Liver (tissue), 3 donors: Measurements from ENCODE around the gene C1R.

Experiments
- ATF3 ChIP-seq: IDR thresholded peaks from 2 replicates; pipeline ENCODE4 v1.6.1; 2016; ENCODE audit warnings: antibody characterized with exemption
- CTCF ChIP-seq: fragments of 150-350 bp; IDR thresholded peaks from 2 replicates; pipeline ENCODE4 v1.5.1; 2017; ENCODE audit warnings: improper control_type of control experiment, low read depth, low read length; ENCODE audit not compliant: missing input control
- FOXA1 ChIP-seq: IDR thresholded peaks from 2 replicates; pipeline ENCODE4 v1.6.1; 2016; ENCODE audit warnings: antibody characterized with exemption
- FOXA2 ChIP-seq: IDR thresholded peaks from 2 replicates; pipeline ENCODE4 v1.6.1; 2016; ENCODE audit warnings: antibody characterized with exemption
- GABPA ChIP-seq, 2 donors: IDR thresholded peaks in 1 of 2; conservative IDR thresholded peaks in 1 of 2; 2 replicates each; pipeline ENCODE4 v1.6.1; 2016; ENCODE audit warnings: antibody characterized with exemption in 2 of 2, mild to moderate bottlenecking in 1 of 2, moderate library complexity in 1 of 2
- JUND ChIP-seq, 2 donors: IDR thresholded peaks; 2 replicates each; pipeline ENCODE4 v1.6.1; 2016; ENCODE audit warnings: antibody characterized with exemption in 2 of 2
- MAX ChIP-seq: IDR thresholded peaks from 2 replicates; pipeline ENCODE4 v1.6.1; 2016; ENCODE audit warnings: antibody characterized with exemption
- RAD21 ChIP-seq, 2 donors: IDR thresholded peaks; 2 replicates each; pipeline ENCODE4 v1.6.1; 2016; ENCODE audit warnings: antibody characterized with exemption in 2 of 2, mild to moderate bottlenecking in 2 of 2
- REST ChIP-seq: IDR thresholded peaks from 2 replicates; pipeline ENCODE4 v1.6.1; 2016; ENCODE audit warnings: antibody characterized with exemption, mild to moderate bottlenecking
- SP1 ChIP-seq: IDR thresholded peaks from 2 replicates; pipeline ENCODE4 v1.6.1; 2018; ENCODE audit warnings: antibody characterized with exemption, mild to moderate bottlenecking
- donor health status: healthy.
- donor health status: healthy.

GRCh38 chr12:7046383-7047105 is 45.7 kb downstream of the C1R start:
- no peak for TF ChIP-seq SP1
- TF ChIP-seq MAX = no peak
- TF ChIP-seq CTCF = no peak
- no peak for TF ChIP-seq REST
- TF ChIP-seq ATF3 = no peak
- no peak for TF ChIP-seq FOXA2
- no peak for TF ChIP-seq RAD21 (IDR thresholded peaks at IDR 0.05)
- TF ChIP-seq JUND (IDR thresholded peaks at IDR 0.05) = no peak
- TF ChIP-seq FOXA1 = no peak
- no peak for TF ChIP-seq GABPA (IDR thresholded peaks at IDR 0.05 in 1 of 2, conservative IDR thresholded peaks at IDR 0.05 in 1 of 2)
